GM23338 (cell line): ENCODE measurements around the gene PCDHGA9.

Experiments
- CTCF ChIP-seq, 2 experiments: fragments of 200-600 bp in 1 of 2; sonication (generic) in 1 of 2; conservative IDR thresholded peaks; 2 replicates each; pipeline versions ENCODE4 v1.5.1 to v1.6.1; 2016 to 2017; ENCODE audit warnings: antibody characterized with exemption in 2 of 2, low read depth in 2 of 2, mild to moderate bottlenecking in 2 of 2, moderate library complexity in 1 of 2
- NANOG ChIP-seq: IDR thresholded peaks from 2 replicates; pipeline ENCODE4 v1.6.1; 2016; ENCODE audit warnings: antibody characterized with exemption, borderline replicate concordance
- REST ChIP-seq: IDR thresholded peaks from one replicate; pipeline ENCODE4 v1.6.1; 2018; ENCODE audit warnings: antibody characterized with exemption; ENCODE audit not compliant: unreplicated experiment

GRCh38 chr5:141427783-141428426 lies 25.3 kb downstream of the PCDHGA9 start:
- TF ChIP-seq NANOG, result no peak
- peak; percentile 13 to 63; a peak in 2 of 4 replicates for TF ChIP-seq CTCF (conservative IDR thresholded peaks at IDR 0.05; ENCODE audit: low read depth in 2 of 2)
- no peak for TF ChIP-seq REST
